GM23338 (cell line): ENCODE data around the gene MRPS34. TPM values are rescaled to one million over a fixed set of nuclear protein-coding genes. Genes with fewer than 3 reads are reported as not detected.

Experiments used
- ATAC-seq: fragments of 200-7000 bp; cut with Tn5 transposase; 3 replicates; pipeline ENCODE4 v1.9.1; 2020
- DNase-seq: peaks from one replicate; pipeline ENCODE4 v3.0.0-alpha.2; 2015; ENCODE audit warnings: low spot score
- H2AFZ ChIP-seq: fragments of 200-600 bp; sonication (generic); 2 replicates; pipeline ENCODE4 v1.8.0; 2016; ENCODE audit warnings: antibody characterized with exemption, mild to moderate bottlenecking, moderate library complexity
- H3F3A ChIP-seq: fragments of 200-600 bp; sonication (generic); replicated peaks from 2 replicates; pipeline ENCODE4 v1.8.0; 2017; ENCODE audit warnings: antibody characterized with exemption, mixed run types, low read depth
- H3K27ac ChIP-seq: fragments of 200-600 bp; sonication (generic); 2 replicates; pipeline ENCODE4 v1.6.1; 2016; ENCODE audit warnings: low read depth
- H3K27me3 ChIP-seq: fragments of 200-600 bp; sonication (generic); 2 replicates; pipeline ENCODE4 v1.8.0; 2016; ENCODE audit warnings: mild to moderate bottlenecking, mixed run types, moderate library complexity; ENCODE audit not compliant: insufficient read depth
- H3K36me3 ChIP-seq: fragments of 200-600 bp; sonication (generic); 2 replicates; pipeline ENCODE4 v1.8.0; 2016; ENCODE audit warnings: mild to moderate bottlenecking; ENCODE audit not compliant: insufficient read depth
- H3K4me1 ChIP-seq: fragments of 200-600 bp; sonication (generic); 2 replicates; pipeline ENCODE4 v1.8.0; 2016; ENCODE audit warnings: mild to moderate bottlenecking, moderate library complexity; ENCODE audit not compliant: insufficient read depth
- H3K4me2 ChIP-seq: fragments of 200-600 bp; sonication (generic); 2 replicates; pipeline ENCODE4 v1.7.1; 2017; ENCODE audit warnings: mixed run types
- H3K4me3 ChIP-seq: fragments of 200-600 bp; sonication (generic); 2 replicates; pipeline ENCODE4 v1.6.1; 2016; ENCODE audit warnings: mixed run types
- H3K79me2 ChIP-seq: fragments of 200-600 bp; sonication (generic); replicated peaks from 2 replicates; pipeline ENCODE4 v1.8.0; 2017; ENCODE audit warnings: mild to moderate bottlenecking; ENCODE audit not compliant: insufficient read depth
- H3K9me2 ChIP-seq: fragments of 200-600 bp; sonication (generic); 2 replicates; pipeline ENCODE4 v1.8.0; 2017; ENCODE audit not compliant: insufficient read depth
- H4K20me1 ChIP-seq: fragments of 200-600 bp; sonication (generic); replicated peaks from 2 replicates; pipeline ENCODE4 v1.8.0; 2017; ENCODE audit warnings: mild to moderate bottlenecking; ENCODE audit not compliant: insufficient read depth
- H3K27ac Mint-ChIP-seq: 2 replicates; pipeline ENCODE4 v1.8.0; 2020; ENCODE audit warnings: inconsistent platforms, mild to moderate bottlenecking, moderate library complexity, mixed read lengths
- H3K27me3 Mint-ChIP-seq: 3 replicates; pipeline ENCODE4 v1.8.0; 2022; ENCODE audit warnings: low read depth, mild to moderate bottlenecking, moderate library complexity, mixed read lengths, inconsistent platforms; ENCODE audit not compliant: insufficient read depth, poor library complexity
- H3K36me3 Mint-ChIP-seq: 3 replicates; pipeline ENCODE4 v1.8.0; 2021; ENCODE audit warnings: low read depth, mild to moderate bottlenecking, inconsistent platforms, moderate library complexity, mixed read lengths
- H3K4me1 Mint-ChIP-seq: 3 replicates; pipeline ENCODE4 v1.8.0; 2020; ENCODE audit warnings: mild to moderate bottlenecking, inconsistent platforms, mixed read lengths
- H3K4me3 Mint-ChIP-seq: 3 replicates; pipeline ENCODE4 v1.8.0; 2021; ENCODE audit warnings: moderate library complexity, mild to moderate bottlenecking, inconsistent platforms, mixed read lengths
- H3K9me3 Mint-ChIP-seq: 3 replicates; pipeline ENCODE4 v1.8.0; 2020; ENCODE audit warnings: moderate library complexity, mild to moderate bottlenecking, inconsistent platforms, mixed read lengths
- CREB1 ChIP-seq: fragments of 250-450 bp; sonication (Bioruptor Pico); IDR thresholded peaks from 2 replicates; pipeline ENCODE4 v1.5.0; 2020; ENCODE audit warnings: low read depth, mild to moderate bottlenecking, moderate library complexity
- ETS1 ChIP-seq: IDR thresholded peaks from 2 replicates; pipeline ENCODE4 v1.6.1; 2016; ENCODE audit warnings: antibody characterized with exemption
- EZH2 ChIP-seq: fragments of 200-600 bp; sonication (generic); IDR thresholded peaks from one replicate; pipeline ENCODE4 v1.8.0; 2017; ENCODE audit warnings: antibody characterized with exemption, mild to moderate bottlenecking, low read depth; ENCODE audit not compliant: unreplicated experiment
- EZH2phosphoT487 ChIP-seq: fragments of 200-600 bp; sonication (generic); IDR thresholded peaks from one replicate; pipeline ENCODE4 v1.8.1; 2018; ENCODE audit warnings: antibody characterized with exemption; ENCODE audit not compliant: unreplicated experiment
- JUNB ChIP-seq: IDR thresholded peaks from one replicate; pipeline ENCODE4 v1.6.1; 2016; ENCODE audit warnings: antibody characterized with exemption; ENCODE audit not compliant: unreplicated experiment
- NANOG ChIP-seq: IDR thresholded peaks from 2 replicates; pipeline ENCODE4 v1.6.1; 2016; ENCODE audit warnings: antibody characterized with exemption, borderline replicate concordance
- POLR2AphosphoS5 ChIP-seq: IDR thresholded peaks from 2 replicates; pipeline ENCODE4 v1.6.1; 2016; ENCODE audit warnings: antibody characterized with exemption, low read depth
- STAT1 ChIP-seq: IDR thresholded peaks from one replicate; pipeline ENCODE4 v1.6.1; 2016; ENCODE audit warnings: antibody characterized with exemption; ENCODE audit not compliant: unreplicated experiment
- ZNF114 ChIP-seq: fragments of 250-450 bp; sonication (Bioruptor Pico); IDR thresholded peaks from 2 replicates; pipeline ENCODE4 v1.5.0; 2020; ENCODE audit warnings: mild to moderate bottlenecking, moderate library complexity
- ZNF331 ChIP-seq: fragments of 250-450 bp; sonication (Bioruptor Pico); IDR thresholded peaks from 2 replicates; pipeline ENCODE4 v1.5.0; 2020; ENCODE audit warnings: low read depth, mild to moderate bottlenecking, moderate library complexity
- ZNF462 ChIP-seq: fragments of 250-450 bp; sonication (Bioruptor Pico); IDR thresholded peaks from 2 replicates; pipeline ENCODE4 v1.5.0; 2020; ENCODE audit warnings: mild to moderate bottlenecking, moderate library complexity
- polyA plus RNA-seq: library from polyadenylated mRNA; unstranded; fragments of >200 nt; fragmentation: Nextera tagmentation; extraction: Ambion mirVana; gene quantifications from 2 replicates; pipeline ENCODE4 v1.2.1, GENCODE V29; 2016
- total RNA-seq: library from RNA; depleted of rRNA; stranded (reverse); fragments of >200 nt; shearing (Covaris generic); gene quantifications from 2 replicates; pipeline ENCODE4 v1.2.3, GENCODE V29; 2014
- TF ChIP-seq, protein P1 (sequence below), 2 experiments: fragments of 200-600 bp in 1 of 2; sonication (generic) in 1 of 2; conservative IDR thresholded peaks; 2 replicates each; pipeline versions ENCODE4 v1.5.1 to v1.6.1; 2016 to 2017; ENCODE audit warnings: antibody characterized with exemption in 2 of 2, low read depth in 2 of 2, mild to moderate bottlenecking in 2 of 2, moderate library complexity in 1 of 2
- TF ChIP-seq, protein P2 (sequence below): IDR thresholded peaks from one replicate; pipeline ENCODE4 v1.6.1; 2018; ENCODE audit warnings: antibody characterized with exemption; ENCODE audit not compliant: unreplicated experiment

Gene MRPS34
- total and polyA plus RNA-seq, 2 experiments from 2014 or later = 248 to 391 TPM

DNA sequence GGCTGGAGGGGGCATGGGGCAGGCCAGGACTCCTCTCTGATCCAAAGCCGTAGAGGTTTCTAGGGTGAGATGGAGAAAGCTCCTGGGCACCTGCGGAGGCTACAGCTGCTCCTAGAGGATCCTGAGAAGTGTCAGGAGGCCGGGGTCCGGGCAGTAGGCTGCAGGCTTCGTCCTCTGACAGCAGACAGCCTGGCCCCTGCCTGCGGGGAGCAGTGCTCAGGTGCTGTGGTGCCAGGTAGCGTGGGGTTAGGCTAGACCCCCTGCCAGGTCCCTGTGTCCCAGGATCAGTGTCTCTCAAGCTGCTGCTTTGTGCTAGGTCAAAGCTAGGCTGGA lies 1.5 kb upstream of the MRPS34 start:
- peaks cover 23% of the 10 kb centered on the region for H3K36me3 Mint-ChIP-seq
- 0 out of 3 replicates have a peak overlapping the region, but pooled peaks have one; percentile 30 for H3K4me3 Mint-ChIP-seq
- no peak overlapping the region for H3K27ac Mint-ChIP-seq
- peaks cover 23% of the 10 kb centered on the region for H3K27me3 Mint-ChIP-seq
- peaks cover 5% of the 10 kb centered on the region; the same call in 1 of the 2 replicates for H4K20me1 ChIP-seq
- peaks cover 4% of the 10 kb centered on the region for H3K4me1 ChIP-seq
- H3F3A ChIP-seq = peaks cover 14% of the 10 kb centered on the region; the same call in 1 of the 2 replicates
- no peak for TF ChIP-seq JUNB
- TF ChIP-seq EZH2 = no peak
- TF ChIP-seq ZNF114 = no peak
- TF ChIP-seq POLR2AphosphoS5 = no peak
- TF ChIP-seq, protein P1, sequence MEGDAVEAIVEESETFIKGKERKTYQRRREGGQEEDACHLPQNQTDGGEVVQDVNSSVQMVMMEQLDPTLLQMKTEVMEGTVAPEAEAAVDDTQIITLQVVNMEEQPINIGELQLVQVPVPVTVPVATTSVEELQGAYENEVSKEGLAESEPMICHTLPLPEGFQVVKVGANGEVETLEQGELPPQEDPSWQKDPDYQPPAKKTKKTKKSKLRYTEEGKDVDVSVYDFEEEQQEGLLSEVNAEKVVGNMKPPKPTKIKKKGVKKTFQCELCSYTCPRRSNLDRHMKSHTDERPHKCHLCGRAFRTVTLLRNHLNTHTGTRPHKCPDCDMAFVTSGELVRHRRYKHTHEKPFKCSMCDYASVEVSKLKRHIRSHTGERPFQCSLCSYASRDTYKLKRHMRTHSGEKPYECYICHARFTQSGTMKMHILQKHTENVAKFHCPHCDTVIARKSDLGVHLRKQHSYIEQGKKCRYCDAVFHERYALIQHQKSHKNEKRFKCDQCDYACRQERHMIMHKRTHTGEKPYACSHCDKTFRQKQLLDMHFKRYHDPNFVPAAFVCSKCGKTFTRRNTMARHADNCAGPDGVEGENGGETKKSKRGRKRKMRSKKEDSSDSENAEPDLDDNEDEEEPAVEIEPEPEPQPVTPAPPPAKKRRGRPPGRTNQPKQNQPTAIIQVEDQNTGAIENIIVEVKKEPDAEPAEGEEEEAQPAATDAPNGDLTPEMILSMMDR (conservative IDR thresholded peaks at IDR 0.05; ENCODE audit: low read depth in 2 of 2) = no peak
- TF ChIP-seq, protein P2, sequence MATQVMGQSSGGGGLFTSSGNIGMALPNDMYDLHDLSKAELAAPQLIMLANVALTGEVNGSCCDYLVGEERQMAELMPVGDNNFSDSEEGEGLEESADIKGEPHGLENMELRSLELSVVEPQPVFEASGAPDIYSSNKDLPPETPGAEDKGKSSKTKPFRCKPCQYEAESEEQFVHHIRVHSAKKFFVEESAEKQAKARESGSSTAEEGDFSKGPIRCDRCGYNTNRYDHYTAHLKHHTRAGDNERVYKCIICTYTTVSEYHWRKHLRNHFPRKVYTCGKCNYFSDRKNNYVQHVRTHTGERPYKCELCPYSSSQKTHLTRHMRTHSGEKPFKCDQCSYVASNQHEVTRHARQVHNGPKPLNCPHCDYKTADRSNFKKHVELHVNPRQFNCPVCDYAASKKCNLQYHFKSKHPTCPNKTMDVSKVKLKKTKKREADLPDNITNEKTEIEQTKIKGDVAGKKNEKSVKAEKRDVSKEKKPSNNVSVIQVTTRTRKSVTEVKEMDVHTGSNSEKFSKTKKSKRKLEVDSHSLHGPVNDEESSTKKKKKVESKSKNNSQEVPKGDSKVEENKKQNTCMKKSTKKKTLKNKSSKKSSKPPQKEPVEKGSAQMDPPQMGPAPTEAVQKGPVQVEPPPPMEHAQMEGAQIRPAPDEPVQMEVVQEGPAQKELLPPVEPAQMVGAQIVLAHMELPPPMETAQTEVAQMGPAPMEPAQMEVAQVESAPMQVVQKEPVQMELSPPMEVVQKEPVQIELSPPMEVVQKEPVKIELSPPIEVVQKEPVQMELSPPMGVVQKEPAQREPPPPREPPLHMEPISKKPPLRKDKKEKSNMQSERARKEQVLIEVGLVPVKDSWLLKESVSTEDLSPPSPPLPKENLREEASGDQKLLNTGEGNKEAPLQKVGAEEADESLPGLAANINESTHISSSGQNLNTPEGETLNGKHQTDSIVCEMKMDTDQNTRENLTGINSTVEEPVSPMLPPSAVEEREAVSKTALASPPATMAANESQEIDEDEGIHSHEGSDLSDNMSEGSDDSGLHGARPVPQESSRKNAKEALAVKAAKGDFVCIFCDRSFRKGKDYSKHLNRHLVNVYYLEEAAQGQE = no peak
- no peak for TF ChIP-seq ETS1
- no peak for TF ChIP-seq CREB1 (CRISPR knock-in tag)
- TF ChIP-seq ZNF462 (CRISPR knock-in tag) = no peak
- TF ChIP-seq NANOG = no peak
- no peak for TF ChIP-seq EZH2phosphoT487
- TF ChIP-seq STAT1 = no peak
- TF ChIP-seq ZNF331 (CRISPR knock-in tag) = no peak
- no peak for ATAC-seq
- no peak for DNase-seq
- H3K79me2 ChIP-seq = peaks cover 15% of the 10 kb centered on the region
- no peaks in the 10 kb centered on the region for H3K9me2 ChIP-seq
- H3K27me3 ChIP-seq = no peaks in the 10 kb centered on the region
- no peak overlapping the region for H3K27ac ChIP-seq
- H3K4me3 ChIP-seq = peak overlapping the region; percentile 97; the same call in 1 of the 2 replicates
- peak overlapping the region; percentile 96 for H3K4me2 ChIP-seq
- H2AFZ ChIP-seq = no peak overlapping the region
- H3K9me3 Mint-ChIP-seq = peaks cover 4% of the 10 kb centered on the region; the same call in 2 of the 3 replicates
- H3K4me1 Mint-ChIP-seq = peaks cover 8% of the 10 kb centered on the region
- H3K36me3 ChIP-seq = no peaks in the 10 kb centered on the region
